Neural cell (in vitro differentiated cells): ENCODE data around the gene HDAC9. TPM values are rescaled to one million over a fixed set of nuclear protein-coding genes. Genes with fewer than 3 reads are reported as not detected.

Experiments
- H2AFZ ChIP-seq: fragments of 200-600, 300-800 bp; sonication (generic), shearing (Covaris generic); 2 replicates; pipeline ENCODE4 v1.6.0; 2014; ENCODE audit warnings: low read depth, mild to moderate bottlenecking, antibody characterized with exemption, low read length, moderate library complexity
- H3F3A ChIP-seq: fragments of 200-600 bp; shearing (Covaris generic); 2 replicates; pipeline ENCODE4 v1.6.1; 2016; ENCODE audit warnings: mild to moderate bottlenecking, moderate library complexity, mixed read lengths, antibody characterized with exemption, low read length; ENCODE audit not compliant: insufficient read depth, poor library complexity, severe bottlenecking
- H3K27ac ChIP-seq: fragments of 200-600, 300-800 bp; sonication (generic), shearing (Covaris generic); 2 replicates; pipeline ENCODE4 v1.5.1; 2014; ENCODE audit warnings: mild to moderate bottlenecking, low read length, moderate library complexity
- H3K27me3 ChIP-seq: fragments of 300-800, 200-600 bp; sonication (generic), shearing (Covaris generic); 2 replicates; pipeline ENCODE4 v1.6.0; 2014; ENCODE audit warnings: mild to moderate bottlenecking, low read depth, low read length, moderate library complexity; ENCODE audit not compliant: insufficient read depth
- H3K36me3 ChIP-seq: fragments of 300-800, 200-600 bp; sonication (generic), shearing (Covaris generic); 2 replicates; pipeline ENCODE4 v1.5.1; 2014; ENCODE audit warnings: mild to moderate bottlenecking, antibody characterized with exemption, low read length, moderate library complexity; ENCODE audit not compliant: insufficient read depth
- H3K4me2 ChIP-seq: fragments of 300-800, 200-600 bp; sonication (generic), shearing (Covaris generic); 2 replicates; pipeline ENCODE4 v1.6.0; 2014; ENCODE audit warnings: mild to moderate bottlenecking, low read length
- H3K4me3 ChIP-seq: fragments of 300-800, 200-600 bp; sonication (generic), shearing (Covaris generic); 2 replicates; pipeline ENCODE4 v1.5.1; 2014; ENCODE audit warnings: mild to moderate bottlenecking, low read length, moderate library complexity
- H3K79me2 ChIP-seq: fragments of 200-600 bp; shearing (Covaris generic); replicated peaks from 2 replicates; pipeline ENCODE4 v1.6.0; 2014; ENCODE audit warnings: mild to moderate bottlenecking, low read length, moderate library complexity; ENCODE audit not compliant: insufficient read depth
- H3K9ac ChIP-seq: fragments of 300-800, 200-600 bp; sonication (generic), shearing (Covaris generic); 2 replicates; pipeline ENCODE4 v1.6.1; 2016; ENCODE audit warnings: mild to moderate bottlenecking, low read length, mixed read lengths
- H3K9me2 ChIP-seq: fragments of 200-600 bp; shearing (Covaris generic); 2 replicates; pipeline ENCODE4 v1.6.1; 2016; ENCODE audit warnings: mild to moderate bottlenecking, low read length, mixed read lengths; ENCODE audit not compliant: insufficient read depth
- H3K9me3 ChIP-seq: fragments of 200-600, 300-800 bp; sonication (generic), shearing (Covaris generic); 2 replicates; pipeline ENCODE4 v1.6.1; 2016; ENCODE audit warnings: mild to moderate bottlenecking, mixed run types, low read length, moderate library complexity, mixed read lengths
- H4K20me1 ChIP-seq: fragments of 200-600 bp; shearing (Covaris generic); 2 replicates; pipeline ENCODE4 v1.6.1; 2016; ENCODE audit warnings: mild to moderate bottlenecking, mixed run types; ENCODE audit not compliant: insufficient read depth
- EP300 ChIP-seq: fragments of 450-650 bp; conservative IDR thresholded peaks from 2 replicates; pipeline ENCODE4 v1.6.1; 2014; ENCODE audit warnings: antibody characterized with exemption, mild to moderate bottlenecking, moderate library complexity; ENCODE audit not compliant: poor library complexity, severe bottlenecking
- EZH2 ChIP-seq: fragments of 200-600, 300-800 bp; shearing (Covaris generic), sonication (generic); IDR thresholded peaks from 2 replicates; pipeline ENCODE4 v1.6.1; 2014; ENCODE audit warnings: antibody characterized with exemption, low read length, borderline replicate concordance, mild to moderate bottlenecking; ENCODE audit not compliant: insufficient read depth, poor library complexity, severe bottlenecking
- MXI1 ChIP-seq: fragments of 450-650 bp; conservative IDR thresholded peaks from 2 replicates; pipeline ENCODE4 v1.6.1; 2014; ENCODE audit warnings: antibody characterized with exemption, mild to moderate bottlenecking; ENCODE audit not compliant: poor library complexity, severe bottlenecking
- POLR2AphosphoS5 ChIP-seq: IDR thresholded peaks from 2 replicates; pipeline ENCODE4 v1.6.1; 2012
- RAD21 ChIP-seq: fragments of 450-650 bp; conservative IDR thresholded peaks from 2 replicates; pipeline ENCODE4 v1.6.1; 2014; ENCODE audit warnings: antibody characterized with exemption, mild to moderate bottlenecking, moderate library complexity
- SMC3 ChIP-seq: fragments of 450-650 bp; conservative IDR thresholded peaks from 2 replicates; pipeline ENCODE4 v1.6.1; 2014; ENCODE audit warnings: antibody characterized with exemption, mild to moderate bottlenecking, moderate library complexity; ENCODE audit not compliant: poor library complexity
- TAF1 ChIP-seq: IDR thresholded peaks from 2 replicates; pipeline ENCODE4 v1.6.1; 2012; ENCODE audit warnings: low read depth
- polyA plus RNA-seq: library from polyadenylated mRNA; depleted of rRNA; stranded (reverse); fragments of >200 nt; gene quantifications from 2 replicates; pipeline ENCODE4 v1.2.3, GENCODE V29; 2014
- TF ChIP-seq, protein P1 (sequence below): fragments of 450-650 bp; IDR thresholded peaks from 2 replicates; pipeline ENCODE4 v1.5.1; 2014; ENCODE audit warnings: antibody characterized with exemption, mild to moderate bottlenecking, moderate library complexity; ENCODE audit not compliant: poor library complexity, severe bottlenecking
- TF ChIP-seq, protein P2 (sequence below): IDR thresholded peaks from 2 replicates; pipeline ENCODE4 v1.6.1; 2012; ENCODE audit warnings: borderline replicate concordance

The HDAC9 gene
- polyA plus RNA-seq, 1 donor from 2014 or later: 15.9 TPM

DNA sequence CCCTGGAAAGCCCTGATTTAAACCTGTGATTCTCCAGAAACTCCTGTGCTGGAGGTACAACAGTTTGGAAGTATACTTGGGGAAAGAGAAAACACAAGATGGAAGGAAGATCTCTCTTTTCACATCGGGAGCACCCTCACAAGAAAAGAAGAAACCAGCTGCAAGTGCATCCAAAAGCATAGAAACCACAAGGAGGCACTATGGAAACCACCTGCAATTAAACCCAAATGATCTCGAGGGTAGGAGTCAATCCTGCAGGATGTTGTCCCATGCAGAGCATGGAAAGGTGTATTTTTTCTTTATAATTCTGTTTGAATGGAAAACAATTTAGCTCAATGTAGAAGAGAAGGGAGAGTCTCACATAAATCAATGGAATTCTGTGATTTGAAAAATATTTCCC lies 411.4 kb downstream of the HDAC9 start:
- no peaks in the 10 kb centered on the region for H3K79me2 ChIP-seq

GRCh38 chr7:18913106-18913505 lies 417.6 kb downstream of the HDAC9 start:
- no peak overlapping the region for H3K9ac ChIP-seq
- no peak overlapping the region for H3K4me3 ChIP-seq

More for the DNA sequence above, 411.4 kb downstream of the HDAC9 start:
- H3K4me2 ChIP-seq: no peak overlapping the region
- H3K36me3 ChIP-seq: no peaks in the 10 kb centered on the region
- H3K9me2 ChIP-seq: no peaks in the 10 kb centered on the region
- no peaks in the 10 kb centered on the region for H3K27me3 ChIP-seq
- no peaks in the 10 kb centered on the region for H3K9me3 ChIP-seq
- no peaks in the 10 kb centered on the region for H3F3A ChIP-seq
- TF ChIP-seq, protein P1, sequence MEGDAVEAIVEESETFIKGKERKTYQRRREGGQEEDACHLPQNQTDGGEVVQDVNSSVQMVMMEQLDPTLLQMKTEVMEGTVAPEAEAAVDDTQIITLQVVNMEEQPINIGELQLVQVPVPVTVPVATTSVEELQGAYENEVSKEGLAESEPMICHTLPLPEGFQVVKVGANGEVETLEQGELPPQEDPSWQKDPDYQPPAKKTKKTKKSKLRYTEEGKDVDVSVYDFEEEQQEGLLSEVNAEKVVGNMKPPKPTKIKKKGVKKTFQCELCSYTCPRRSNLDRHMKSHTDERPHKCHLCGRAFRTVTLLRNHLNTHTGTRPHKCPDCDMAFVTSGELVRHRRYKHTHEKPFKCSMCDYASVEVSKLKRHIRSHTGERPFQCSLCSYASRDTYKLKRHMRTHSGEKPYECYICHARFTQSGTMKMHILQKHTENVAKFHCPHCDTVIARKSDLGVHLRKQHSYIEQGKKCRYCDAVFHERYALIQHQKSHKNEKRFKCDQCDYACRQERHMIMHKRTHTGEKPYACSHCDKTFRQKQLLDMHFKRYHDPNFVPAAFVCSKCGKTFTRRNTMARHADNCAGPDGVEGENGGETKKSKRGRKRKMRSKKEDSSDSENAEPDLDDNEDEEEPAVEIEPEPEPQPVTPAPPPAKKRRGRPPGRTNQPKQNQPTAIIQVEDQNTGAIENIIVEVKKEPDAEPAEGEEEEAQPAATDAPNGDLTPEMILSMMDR: no peak
- TF ChIP-seq EP300 (no peak), POLR2AphosphoS5 (no peak), EZH2 (no peak), MXI1 (no peak), RAD21 (no peak), TAF1 (no peak), SMC3 (no peak)
- TF ChIP-seq, protein P2, sequence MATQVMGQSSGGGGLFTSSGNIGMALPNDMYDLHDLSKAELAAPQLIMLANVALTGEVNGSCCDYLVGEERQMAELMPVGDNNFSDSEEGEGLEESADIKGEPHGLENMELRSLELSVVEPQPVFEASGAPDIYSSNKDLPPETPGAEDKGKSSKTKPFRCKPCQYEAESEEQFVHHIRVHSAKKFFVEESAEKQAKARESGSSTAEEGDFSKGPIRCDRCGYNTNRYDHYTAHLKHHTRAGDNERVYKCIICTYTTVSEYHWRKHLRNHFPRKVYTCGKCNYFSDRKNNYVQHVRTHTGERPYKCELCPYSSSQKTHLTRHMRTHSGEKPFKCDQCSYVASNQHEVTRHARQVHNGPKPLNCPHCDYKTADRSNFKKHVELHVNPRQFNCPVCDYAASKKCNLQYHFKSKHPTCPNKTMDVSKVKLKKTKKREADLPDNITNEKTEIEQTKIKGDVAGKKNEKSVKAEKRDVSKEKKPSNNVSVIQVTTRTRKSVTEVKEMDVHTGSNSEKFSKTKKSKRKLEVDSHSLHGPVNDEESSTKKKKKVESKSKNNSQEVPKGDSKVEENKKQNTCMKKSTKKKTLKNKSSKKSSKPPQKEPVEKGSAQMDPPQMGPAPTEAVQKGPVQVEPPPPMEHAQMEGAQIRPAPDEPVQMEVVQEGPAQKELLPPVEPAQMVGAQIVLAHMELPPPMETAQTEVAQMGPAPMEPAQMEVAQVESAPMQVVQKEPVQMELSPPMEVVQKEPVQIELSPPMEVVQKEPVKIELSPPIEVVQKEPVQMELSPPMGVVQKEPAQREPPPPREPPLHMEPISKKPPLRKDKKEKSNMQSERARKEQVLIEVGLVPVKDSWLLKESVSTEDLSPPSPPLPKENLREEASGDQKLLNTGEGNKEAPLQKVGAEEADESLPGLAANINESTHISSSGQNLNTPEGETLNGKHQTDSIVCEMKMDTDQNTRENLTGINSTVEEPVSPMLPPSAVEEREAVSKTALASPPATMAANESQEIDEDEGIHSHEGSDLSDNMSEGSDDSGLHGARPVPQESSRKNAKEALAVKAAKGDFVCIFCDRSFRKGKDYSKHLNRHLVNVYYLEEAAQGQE: no peak
- H2AFZ ChIP-seq: no peak overlapping the region
- no peak overlapping the region for H3K4me3 ChIP-seq
- no peak overlapping the region for H3K27ac ChIP-seq
- H4K20me1 ChIP-seq: no peaks in the 10 kb centered on the region
- H3K9ac ChIP-seq: no peak overlapping the region

More at GRCh38 chr7:18913106-18913505, 417.6 kb downstream of the HDAC9 start:
- no peaks in the 10 kb centered on the region for H4K20me1 ChIP-seq
- no peaks in the 10 kb centered on the region for H3K27me3 ChIP-seq
- no peaks in the 10 kb centered on the region for H3F3A ChIP-seq
- no peak overlapping the region for H2AFZ ChIP-seq
- H3K4me2 ChIP-seq: no peak overlapping the region
- no peaks in the 10 kb centered on the region for H3K9me2 ChIP-seq
- no peak overlapping the region for H3K27ac ChIP-seq
- H3K36me3 ChIP-seq: no peaks in the 10 kb centered on the region
- H3K79me2 ChIP-seq: no peaks in the 10 kb centered on the region
- TF ChIP-seq, protein P1: no peak
- TF ChIP-seq EZH2 (no peak), TAF1 (no peak), MXI1 (no peak), POLR2AphosphoS5 (no peak)
- no peaks in the 10 kb centered on the region for H3K9me3 ChIP-seq
